ENCODE data around the gene ZFAND2A.

The ZFAND2A gene

DNA sequence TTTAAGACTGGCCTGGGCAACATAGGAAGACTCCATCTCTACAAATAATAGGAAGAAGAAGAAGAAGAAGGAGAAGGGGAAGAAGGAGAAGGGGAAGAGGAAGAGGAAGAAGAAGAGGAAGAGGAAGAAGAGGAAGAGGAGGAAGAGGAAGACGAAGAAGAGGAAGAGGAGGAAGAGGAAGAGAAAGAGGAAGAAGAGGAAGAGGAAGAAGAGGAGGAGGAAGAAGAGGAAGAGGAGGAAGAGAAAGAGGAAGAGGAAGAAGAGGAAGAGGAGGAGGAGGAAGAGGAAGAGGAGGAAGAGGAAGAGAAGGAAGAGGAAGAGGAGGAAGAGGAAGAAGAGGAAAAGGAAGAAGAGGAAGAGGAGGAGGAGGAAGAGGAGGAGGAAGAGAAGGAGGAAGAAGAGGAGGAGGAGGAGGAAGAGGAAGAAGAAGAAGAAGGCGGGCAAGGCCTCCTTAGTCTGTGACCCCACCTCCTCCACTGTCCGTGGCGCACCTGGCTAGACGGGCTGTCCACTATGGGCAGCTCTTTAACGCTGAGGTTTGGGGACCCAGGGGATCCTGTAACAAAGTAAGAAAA is 28.8 kb upstream of the ZFAND2A start:
- TF ChIP-seq CTCF (conservative IDR thresholded peaks at IDR 0.05; ENCODE audit: low read depth) = no peak
- no peak for DNase-seq (ENCODE audit: low spot score)
- ChIA-PET POLR2A (ENCODE audit: low non-redundant PET) (no interaction called here), CTCF (no interaction called here)
- no peak overlapping the region for H3K27ac ChIP-seq

- no peak for TF ChIP-seq CTCF (conservative IDR thresholded peaks at IDR 0.05; ENCODE audit: low read depth)
- H3K27ac ChIP-seq = no peak overlapping the region
- no peak for DNase-seq (ENCODE audit: low spot score)
- POLR2A ChIA-PET (ENCODE audit: low non-redundant PET) = no interaction called here
- CTCF ChIA-PET = interaction anchor here (1.4 to 2.9 kb wide), 2 partner anchors 11 to 193 kb away, joined by 5 to 15 read pairs; no protein-coding TSS in a partner anchor
Measured at GRCh38 chr7:1187127-1187526, 27.1 kb upstream of the ZFAND2A start.

DNA sequence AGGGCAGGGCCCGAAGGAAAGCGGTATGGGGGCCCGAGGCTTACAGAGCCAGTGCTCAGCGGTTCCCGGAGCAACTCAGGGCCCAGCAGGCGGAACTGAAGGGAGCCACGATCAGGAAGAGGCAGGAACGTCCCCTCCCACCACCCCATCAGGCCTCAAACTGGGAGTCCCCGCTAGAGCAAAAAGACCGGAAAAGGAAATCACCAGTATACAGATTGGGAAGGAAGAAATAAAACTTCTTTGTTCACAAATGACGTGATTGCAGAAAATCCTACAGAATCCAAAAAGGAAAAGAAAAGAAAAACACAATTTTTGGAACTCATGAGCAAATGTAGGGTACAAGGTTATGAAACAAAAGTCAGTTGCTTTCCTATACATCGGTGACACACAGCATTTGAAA is 21.6 kb upstream of the ZFAND2A start:
- no peak for DNase-seq (ENCODE audit: low spot score)

DNA sequence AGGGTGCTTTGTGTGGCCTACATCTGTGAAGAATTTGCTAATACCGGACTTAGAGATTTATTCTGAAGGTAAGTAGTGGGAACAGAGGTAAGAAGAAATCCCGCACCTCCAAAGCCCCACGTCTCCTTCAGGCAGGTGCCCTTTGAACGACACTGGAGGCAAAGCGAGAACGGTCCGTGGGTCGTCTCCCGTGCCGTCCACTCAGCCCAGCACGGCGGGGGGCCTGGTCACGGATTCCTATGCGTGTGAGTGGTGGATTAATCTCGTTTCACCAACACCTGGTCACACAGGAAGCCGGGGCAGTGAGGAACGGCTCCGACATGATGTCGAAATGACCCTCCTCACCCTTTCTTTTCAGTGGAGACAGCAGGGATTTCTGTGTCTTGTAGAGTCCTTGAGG is 21.0 kb upstream of the ZFAND2A start:
- ChIA-PET CTCF (interaction anchor here (0.6 to 1.8 kb wide), 2 partner anchors 188 to 271 kb away, joined by 3 to 6 read pairs; no protein-coding TSS in a partner anchor), POLR2A (ENCODE audit: low non-redundant PET) (no interaction called here)

More for the DNA sequence above, 21.6 kb upstream of the ZFAND2A start:
- CTCF ChIA-PET = no interaction called here
- POLR2A ChIA-PET (ENCODE audit: low non-redundant PET) = no interaction called here
- no peak for TF ChIP-seq CTCF (conservative IDR thresholded peaks at IDR 0.05; ENCODE audit: low read depth)
- no peak overlapping the region for H3K27ac ChIP-seq

DNA sequence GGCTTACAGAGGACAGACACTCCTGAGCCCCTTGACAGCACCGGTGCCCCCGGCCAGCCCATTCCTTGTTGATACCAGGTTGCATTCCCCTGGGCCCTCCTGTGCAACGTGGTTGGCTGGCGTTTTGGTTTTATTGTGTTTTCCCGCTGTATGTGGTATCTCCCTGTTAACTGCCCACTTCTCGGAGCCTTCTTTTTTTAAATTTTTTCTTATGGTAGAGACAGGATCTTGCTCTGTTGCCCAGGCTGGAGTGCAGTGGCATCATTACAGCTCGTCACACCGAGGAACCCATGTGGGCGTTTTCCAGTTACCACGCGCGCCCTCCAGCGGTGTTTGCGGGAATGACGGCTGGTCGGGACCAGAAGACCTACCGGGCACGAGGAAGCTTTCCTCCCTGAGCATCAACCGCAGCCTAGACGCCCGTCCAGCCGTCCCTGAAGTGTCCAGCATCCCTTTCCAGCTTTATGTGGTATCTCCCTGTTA is 16.9 kb upstream of the ZFAND2A start:
- POLR2A ChIA-PET (ENCODE audit: low non-redundant PET) = no interaction called here
- no peak overlapping the region for H3K27ac ChIP-seq
- CTCF ChIA-PET = interaction anchor here (0.6 to 2.8 kb wide), 15 partner anchors 9 to 1028 kb away, joined by 3 to 31 read pairs (median 4); no protein-coding TSS in a partner anchor
- DNase-seq (ENCODE audit: low spot score) = peak; percentile 54
- TF ChIP-seq CTCF (conservative IDR thresholded peaks at IDR 0.05; ENCODE audit: low read depth) = peak; percentile 76

More for the DNA sequence above, 21.0 kb upstream of the ZFAND2A start:
- DNase-seq (ENCODE audit: low spot score) = no peak
- no peak for TF ChIP-seq CTCF (conservative IDR thresholded peaks at IDR 0.05; ENCODE audit: low read depth)
- no peak overlapping the region for H3K27ac ChIP-seq

- peak; percentile 71 for DNase-seq (ENCODE audit: low spot score)
- CTCF ChIA-PET = interaction anchor here (0.6 to 2.8 kb wide), 20 partner anchors 10 to 438 kb away, joined by 3 to 31 read pairs (median 3); no protein-coding TSS in a partner anchor
- TF ChIP-seq CTCF (conservative IDR thresholded peaks at IDR 0.05; ENCODE audit: low read depth) = peak; percentile 96
- peak overlapping the region; percentile 44 for H3K27ac ChIP-seq
- POLR2A ChIA-PET (ENCODE audit: low non-redundant PET) = no interaction called here
Measured at GRCh38 chr7:1175967-1176851, 16.2 kb upstream of the ZFAND2A start.

All from RWPE1 (cell line).